GM21390 (cell line): ENCODE results near the gene PHLDB2.
"Not testable (repeated sequence)": the region's sequence is repeated elsewhere in the genome, so short reads cannot be mapped to it uniquely, and the experiment has no call there.

Experiments
- ATAC-seq: cut with Tn5 transposase; IDR thresholded peaks from one replicate; pipeline ENCODE4 v1.9.1; 2021; ENCODE audit not compliant: unreplicated experiment

The PHLDB2 gene

DNA sequence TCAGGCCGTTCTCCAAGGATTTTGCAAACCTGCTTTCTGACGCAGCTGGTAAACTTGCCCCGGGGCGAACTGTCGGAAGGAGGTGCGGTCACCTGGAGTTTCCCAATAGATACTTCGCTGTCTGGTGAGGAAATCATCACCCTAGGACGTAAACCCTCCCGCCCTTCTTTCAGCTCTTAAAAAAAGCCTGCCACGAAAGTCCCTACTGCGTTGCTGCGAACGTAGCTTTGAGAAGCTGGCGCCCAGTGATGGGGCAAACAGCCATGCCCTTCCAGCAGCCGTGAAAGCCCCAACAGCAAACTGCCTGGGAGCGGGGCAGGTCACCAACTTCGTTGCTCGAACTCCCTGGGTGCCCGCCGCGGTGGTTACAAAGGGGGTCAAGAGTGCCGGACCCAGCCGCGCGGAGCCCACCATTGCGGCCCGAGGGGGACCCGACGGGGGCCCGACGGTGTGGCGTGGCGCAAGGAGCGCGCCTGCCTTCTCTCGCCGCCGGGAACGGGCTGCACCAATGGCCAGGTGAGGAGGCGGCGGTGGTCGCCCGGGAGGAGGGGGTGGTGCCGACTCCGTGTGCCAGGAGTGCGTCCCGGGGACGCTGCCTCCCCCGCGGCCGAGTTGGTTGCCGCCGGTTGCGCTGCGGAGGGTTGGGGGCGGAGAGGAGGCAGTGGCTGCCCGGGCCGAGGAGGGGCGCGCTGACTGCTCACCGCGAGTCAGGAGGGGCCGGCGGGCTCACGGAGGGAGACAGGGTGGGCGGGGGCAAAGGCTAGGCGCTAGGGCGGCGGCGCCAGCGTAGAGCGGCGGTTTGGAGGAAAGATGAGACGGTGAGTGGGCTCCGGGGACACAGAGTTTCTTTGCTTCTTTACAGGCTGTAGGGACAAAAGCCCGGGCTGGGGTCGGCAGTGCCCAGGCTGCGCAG is at the start of gene PHLDB2:
Gene PHLDB2, plus strand, starts transcription at position 205 of the 913 bp plus-strand sequence. CDS start 24,813 bp downstream, outside the sequence.
- ATAC-seq = no peak

DNA sequence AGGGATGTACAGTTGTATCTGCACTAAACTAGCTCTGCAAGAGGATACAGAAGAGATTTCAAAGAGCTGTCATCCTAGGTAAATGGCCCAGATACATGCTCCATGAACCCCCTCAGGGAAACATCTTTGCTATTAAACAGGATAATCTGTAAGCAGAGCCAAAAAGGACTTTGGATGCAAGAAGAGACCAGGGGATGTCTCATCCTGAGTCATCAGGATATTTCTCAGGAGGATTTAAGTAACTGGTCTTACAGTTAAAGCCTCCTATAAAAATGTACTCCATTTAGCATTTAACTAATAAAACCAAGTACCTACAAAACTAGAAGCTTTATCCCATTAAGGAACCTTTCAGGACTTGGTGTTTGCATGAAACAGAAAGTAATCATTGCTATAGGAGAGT is 48.2 kb upstream of the PHLDB2 start:
- no peak for ATAC-seq

DNA sequence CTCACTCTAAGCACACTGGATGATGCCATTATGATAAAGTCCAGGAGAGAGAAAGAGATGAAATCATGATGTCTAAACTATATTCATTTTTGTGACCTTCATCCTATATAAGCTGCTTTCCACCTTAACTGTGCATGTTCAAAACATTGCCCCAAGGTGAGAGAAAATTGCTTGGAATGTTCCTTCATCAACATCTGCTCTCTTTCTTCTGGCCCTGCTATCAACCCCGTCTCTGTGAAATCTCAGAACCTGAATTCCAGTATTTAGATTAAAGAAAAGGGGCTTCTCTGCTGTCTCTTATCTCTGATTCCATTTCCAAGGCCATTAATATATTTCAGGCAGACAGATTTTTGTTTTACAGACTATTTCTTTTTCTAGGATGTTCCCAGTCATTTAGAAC is 47.3 kb upstream of the PHLDB2 start:
- ATAC-seq = no peak

DNA sequence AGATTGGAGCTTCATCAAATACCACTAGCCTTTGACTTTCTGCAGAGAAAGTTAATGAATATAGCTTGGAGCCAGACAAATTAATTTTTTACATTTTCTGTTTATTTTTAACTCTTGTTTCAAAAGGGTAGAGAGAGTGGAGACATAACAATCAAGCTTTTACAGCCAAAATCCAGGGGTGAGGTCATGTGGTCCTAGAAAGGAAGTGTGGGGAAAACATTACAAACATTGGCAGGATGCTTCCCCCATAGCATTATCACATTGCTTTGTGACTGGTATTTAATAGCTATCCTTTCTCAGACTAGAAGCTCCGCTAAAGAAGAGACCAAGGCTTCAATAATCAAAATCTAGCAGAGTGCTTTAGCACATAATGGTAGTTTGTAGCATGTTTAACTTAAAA is 46.4 kb upstream of the PHLDB2 start:
- no peak for ATAC-seq

DNA sequence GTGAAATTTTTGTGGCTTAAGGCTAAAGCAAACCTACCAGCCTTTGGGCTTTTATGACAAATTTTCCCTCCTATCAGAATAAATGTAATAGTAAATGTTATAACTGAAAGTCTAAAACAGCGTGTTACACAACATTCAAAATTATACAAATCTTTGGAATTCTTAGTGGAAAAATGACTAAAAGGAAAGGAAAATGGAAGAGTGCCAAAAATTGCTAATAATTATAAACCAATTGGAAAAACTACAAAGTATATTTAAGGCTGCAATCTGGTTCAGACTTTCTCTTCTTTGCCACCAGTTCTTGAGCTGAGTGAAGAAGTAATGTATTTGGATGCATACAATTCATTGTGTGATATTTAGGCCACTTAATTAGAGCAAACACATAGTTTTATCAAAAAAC is 45.6 kb upstream of the PHLDB2 start:
- ATAC-seq = no peak

DNA sequence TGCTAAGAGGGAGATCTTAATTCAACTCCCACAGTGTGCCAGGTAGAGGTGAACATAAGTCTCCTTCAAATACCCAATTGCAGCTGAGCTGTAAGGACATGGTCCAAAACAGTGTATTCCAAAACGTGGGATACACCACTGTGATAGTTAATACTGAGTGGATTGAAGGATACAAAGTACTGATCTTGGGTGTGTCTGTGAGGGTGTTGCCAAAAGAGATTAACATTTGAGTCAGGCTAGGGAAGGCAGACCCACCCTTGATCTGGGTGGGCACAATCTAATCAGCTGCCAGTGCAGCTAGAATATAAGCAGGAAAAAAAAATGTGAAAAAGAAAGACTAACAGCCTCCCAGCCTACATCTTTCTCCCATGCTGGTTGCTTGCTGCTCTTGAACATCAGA is 45.1 kb upstream of the PHLDB2 start:
- ATAC-seq = no peak

DNA sequence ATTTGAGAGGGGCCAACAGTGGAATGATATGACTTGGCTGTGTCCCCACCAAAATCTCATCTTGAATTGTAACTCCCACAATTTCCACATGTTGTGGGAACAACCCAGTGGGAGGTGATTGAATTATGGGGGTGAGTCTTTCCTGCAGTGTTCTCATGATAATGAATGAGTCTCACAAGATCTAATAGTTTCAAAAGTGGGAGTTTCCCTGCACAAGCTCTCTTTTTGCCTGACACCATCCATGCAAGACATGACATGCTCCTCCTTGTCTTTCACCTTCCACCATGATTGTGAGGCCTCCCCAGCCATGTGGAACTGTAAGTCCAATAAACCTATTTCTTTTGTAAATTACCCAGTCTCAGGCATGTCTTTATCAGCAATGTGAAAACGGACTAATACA is 42.3 kb upstream of the PHLDB2 start:
- not testable (repeated sequence) for ATAC-seq

DNA sequence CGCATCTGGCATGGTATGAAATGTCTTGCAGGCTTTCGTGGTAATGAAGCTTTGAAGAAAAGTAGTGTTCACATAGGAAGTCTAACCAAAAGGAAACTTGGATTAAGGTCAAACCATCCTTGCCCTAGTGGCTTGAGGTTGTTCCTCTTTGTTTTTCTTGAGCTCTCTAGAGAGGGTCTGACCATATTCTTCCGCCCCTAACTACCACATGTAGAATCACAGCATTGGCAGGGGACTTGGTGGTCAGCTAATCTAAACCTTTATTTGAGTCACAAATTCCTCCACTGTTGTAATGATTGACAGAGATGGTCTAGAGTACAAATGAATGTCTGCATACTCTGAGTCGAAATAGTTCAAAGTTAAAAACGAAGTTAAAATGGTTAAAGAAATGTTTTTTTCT is 39.1 kb upstream of the PHLDB2 start:
- ATAC-seq = no peak

DNA sequence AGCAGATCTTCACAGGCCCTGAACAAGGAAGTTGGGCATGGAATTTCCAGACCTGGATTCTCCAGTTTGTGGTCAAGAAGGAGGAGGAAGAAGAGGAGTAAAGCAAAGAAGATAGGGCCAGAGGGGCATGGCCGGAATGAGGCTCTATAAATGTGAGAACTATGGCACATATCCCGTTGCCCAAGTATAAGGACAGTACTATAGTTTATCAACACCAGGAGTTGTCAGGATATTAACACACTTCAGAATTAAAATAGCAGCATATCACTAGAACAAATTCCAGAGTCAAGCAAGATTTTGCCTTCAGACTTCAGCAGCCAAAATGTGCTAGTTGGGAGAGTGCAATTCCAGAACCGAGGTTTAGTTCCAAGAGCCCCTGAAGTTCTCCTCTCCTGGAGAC is 38.4 kb upstream of the PHLDB2 start:
- no peak for ATAC-seq

DNA sequence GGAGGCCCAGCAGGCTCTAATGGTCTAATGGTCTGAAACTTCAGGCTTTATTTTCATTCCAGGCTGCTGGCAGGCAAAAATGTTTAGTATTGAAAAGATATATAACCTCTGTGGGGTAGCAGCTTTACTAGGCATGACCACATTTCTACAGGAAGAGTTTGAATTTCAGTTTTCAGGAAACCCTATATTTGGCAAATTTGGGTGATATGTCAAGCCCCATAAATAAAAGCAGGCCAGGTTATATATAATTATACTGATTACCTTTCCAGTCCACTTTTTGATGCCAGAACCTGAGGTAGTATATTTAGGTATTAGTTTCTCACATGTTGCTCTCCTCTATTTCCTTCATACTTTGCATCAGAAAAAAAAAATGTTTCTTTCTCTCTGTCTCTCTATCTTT is 37.2 kb upstream of the PHLDB2 start:
- no peak for ATAC-seq

DNA sequence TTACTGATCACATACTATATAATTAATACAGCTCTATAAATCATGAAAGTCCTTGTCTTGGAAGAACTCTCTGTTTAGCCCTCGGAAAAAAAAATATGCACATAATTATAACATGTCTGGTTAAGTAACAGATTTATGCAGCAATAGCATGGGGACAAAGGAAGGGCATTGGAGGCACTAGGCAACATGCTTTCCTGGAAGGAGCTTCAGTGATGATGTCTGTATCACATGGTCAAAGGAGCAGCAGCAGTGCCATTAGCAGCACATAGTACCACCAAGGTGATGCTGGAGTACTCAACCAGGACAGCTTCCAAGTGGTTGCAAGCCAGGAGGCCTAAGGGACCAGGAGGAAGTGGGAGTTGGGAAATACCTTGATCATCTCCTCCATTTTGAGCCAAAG is 36.3 kb upstream of the PHLDB2 start:
- ATAC-seq = no peak

DNA sequence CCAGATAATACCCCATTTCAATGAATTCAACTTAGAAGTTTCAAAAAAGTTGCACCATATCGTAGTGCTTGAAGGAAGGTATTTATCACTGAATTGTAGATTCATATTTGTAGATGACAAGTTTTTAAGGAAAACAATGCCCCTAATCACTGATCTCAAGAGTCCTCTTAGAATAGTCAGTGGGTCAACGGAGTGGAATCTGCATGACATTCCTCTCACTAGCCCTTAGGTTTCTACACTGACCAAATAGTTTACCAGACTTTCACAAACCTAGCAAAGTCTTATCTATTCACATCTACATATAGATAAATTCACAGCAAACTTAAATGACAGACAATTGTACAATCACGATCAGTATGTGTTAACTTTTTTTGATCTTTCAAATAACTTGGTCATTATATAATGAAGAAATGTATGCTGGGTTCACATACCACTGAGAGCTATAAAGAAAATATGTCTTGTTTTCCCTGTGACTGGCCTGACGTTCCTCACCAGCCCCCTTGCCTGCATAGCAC is 35.7 kb upstream of the PHLDB2 start:
- no peak for ATAC-seq

DNA sequence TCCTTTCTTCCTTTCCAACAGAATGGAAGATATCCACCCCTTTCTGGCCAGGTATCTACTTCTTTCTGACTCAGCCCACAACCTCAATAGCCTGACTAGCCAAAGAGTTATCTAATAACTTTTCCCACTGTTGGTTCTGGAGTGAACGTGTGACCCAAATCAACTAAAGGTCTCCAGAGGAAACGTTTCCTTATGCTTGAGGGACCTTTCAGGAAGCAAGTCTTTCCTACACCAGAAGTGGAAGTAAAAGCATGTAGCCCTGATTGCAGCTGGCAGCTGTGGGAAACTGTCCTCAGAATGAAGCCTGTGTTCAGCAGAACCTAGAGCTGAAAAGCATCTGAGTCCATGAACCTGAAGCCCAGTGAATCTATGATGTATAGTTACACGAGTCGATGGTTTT is 34.7 kb upstream of the PHLDB2 start:
- ATAC-seq = no peak

DNA sequence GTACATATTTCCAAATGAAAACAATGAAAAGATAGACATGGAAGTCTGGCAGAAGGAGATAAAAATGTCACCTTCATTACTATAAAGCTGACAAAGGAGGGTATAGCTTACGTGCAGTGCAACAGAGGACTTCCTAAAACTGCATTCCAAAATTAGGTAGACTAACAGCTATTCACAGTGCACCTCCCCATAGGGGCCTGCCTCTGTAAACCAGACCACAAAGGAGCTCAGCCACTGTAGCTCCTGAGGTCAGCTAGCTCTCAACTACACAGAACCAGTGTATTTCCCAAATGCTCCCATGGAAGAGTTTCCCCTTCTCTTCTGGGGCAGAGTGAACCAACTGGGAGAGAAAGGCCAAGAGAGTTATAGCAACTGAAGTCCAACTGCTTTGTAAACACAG is 31.2 kb upstream of the PHLDB2 start:
- ATAC-seq = no peak

DNA sequence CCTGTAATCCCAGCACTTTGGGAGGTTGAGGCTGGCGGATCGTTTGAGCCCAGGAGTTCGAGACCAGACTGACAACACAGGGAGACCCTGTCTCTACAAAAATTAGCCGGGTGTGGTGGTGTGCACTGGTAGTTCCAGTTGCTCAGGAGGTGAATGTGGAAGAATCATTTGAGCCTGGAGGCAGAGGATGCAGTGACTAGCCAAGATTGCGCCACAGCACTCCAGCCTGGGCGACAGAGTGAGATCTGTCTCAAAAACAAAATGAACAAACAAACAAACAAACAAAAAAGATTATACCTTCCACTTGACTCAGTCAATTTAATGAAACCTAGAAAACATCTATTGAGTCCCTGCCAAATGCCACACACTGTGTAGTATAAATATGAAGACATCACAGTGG is 30.5 kb upstream of the PHLDB2 start:
- no peak for ATAC-seq

DNA sequence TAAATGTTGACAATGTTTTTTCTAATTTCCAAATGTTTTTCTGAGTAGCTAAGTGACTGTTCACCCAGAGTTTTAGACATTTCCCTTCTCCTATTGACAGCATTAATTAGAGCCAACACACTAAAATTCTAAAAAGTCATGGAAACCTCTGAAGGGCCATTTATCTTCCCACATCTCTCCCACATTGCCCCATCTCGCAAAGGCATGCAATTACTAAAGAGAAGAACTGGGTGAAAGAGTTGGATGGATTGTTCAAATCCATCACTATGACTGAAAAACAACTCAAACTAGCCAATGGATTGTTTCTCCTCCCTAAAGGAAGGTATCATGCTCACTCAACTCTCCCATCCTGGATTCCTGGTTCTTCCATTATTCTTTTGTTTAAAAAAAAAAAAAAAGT is 30.0 kb upstream of the PHLDB2 start:
- no peak for ATAC-seq

DNA sequence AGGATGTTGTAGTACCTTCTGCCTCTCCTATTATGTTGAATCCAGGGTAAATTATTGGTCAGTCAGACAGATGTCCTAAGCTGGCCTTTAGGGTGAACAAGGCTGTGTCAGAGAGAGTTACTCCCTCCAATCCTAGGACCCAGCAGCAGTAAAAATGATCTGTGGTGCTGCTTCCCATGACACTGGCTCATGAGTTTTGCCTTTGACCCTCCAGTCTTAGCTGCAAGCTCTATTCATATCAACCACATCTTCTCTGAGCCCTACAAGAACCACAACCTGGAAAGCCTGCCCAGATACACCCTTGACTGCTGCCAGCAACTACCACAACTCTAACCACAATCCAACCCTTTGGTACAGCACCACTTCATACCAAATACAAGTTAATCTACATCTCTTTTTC is 27.2 kb upstream of the PHLDB2 start:
- ATAC-seq = no peak

DNA sequence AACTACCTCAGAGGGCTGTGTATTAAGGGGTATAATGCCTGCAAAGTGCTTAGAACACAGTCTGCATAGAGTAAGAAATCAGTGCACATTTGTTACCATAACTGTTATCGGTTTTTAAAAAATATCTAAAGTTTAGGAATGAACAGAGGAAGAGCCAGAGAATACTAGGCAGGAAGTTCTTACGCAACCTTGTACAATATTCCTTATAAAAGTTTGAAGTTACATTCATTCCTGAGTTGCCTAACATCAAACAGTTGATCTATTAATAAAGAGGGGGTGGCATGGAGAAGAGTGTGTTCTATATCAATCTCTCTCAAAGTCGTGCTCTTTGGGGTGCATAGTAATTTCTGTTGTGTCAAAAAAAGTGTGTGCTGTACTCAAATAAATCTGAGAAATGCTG is 22.0 kb upstream of the PHLDB2 start:
- no peak for ATAC-seq

DNA sequence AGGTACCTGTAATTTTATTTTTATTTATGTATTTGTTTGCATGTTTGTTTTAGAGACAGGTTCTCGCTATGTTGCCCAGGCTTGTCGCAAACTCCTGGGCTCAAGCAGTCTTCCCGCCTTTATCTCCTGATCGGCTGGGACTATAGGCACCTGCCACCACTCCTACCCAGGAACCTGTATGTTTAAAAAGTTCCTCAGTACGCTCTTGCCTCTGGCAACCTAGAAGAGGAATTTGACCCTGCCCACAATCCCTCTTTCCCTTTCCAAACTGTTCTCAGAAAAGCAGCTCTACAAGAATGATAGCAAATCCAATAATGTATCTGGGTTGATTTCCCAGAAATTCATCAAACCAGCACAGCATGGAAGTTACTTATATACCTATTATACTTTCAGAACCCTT is 20.9 kb upstream of the PHLDB2 start:
- no peak for ATAC-seq

DNA sequence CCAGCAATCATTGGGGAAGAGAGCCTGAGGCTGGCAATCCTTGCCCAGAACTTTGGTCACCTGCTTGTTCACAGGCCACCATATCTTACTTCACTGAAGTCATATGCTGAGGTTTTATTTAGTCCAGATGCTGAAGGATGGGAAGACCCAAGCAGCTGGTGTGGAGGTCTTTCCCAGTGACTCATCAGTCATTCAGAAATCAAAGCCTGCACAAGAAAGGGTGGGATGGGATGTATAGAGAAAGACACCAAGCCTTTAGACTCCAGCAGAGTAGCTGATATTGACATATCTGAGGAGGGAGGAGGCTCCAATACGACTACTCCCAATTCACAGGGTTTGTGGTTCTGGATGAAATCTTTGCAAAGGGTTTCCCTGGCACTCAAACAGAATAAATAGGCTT is 13.0 kb upstream of the PHLDB2 start:
- no peak for ATAC-seq

DNA sequence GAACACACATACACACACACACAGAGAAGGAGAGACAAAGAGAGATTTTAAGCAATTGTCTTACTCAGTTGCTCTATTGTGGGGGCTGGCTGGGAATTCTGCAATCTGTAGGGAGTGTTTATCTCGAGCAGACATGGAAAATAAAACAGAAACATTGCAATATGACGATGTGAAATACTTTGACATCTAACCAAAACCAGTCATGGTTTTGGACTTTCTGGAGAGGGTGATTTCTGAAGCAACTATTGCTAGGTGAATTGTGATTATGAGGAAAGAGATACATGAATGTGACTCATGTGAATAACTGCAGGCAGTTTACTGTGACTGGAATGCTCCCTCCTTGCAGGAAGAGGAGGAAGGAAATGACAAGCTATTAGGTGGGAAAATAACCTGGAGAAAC is 12.3 kb upstream of the PHLDB2 start:
- no peak for ATAC-seq

DNA sequence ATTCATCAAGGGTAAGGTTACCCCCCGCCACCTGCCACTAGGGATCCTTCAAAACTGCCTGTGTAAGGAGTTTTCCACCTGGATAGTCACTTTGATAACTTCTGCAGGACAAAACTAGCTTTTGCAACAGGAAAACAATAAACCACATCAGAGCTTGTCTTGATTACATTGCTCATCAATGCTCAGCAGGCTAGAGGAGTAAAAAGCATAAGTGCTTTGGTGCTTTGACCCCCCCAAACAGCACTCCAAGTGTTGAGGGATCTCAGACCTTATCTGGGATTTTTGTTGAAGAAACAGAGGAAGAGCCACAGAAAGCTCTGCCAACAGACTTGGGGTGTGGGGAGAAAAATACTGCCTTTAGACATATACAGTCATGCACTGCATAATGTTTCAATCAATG is 10.8 kb upstream of the PHLDB2 start:
- ATAC-seq = no peak

DNA sequence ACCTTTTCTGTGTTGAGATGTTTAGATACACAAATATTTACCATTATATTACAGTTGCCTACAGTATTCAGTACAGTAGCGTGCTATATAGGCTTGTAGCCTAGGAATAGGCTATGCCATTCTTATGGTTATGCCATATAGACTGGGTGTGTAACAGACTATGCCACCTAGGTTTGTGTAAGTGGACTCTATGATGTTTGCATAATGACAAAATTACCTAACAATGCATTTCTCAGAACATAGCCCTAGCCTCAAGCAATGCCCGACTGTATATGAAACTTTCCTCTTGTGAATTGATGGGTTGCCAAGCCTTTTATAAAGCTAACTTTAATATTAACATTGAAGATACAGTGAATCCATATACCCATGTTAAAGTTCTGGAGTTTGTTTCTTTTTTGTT is 10.3 kb upstream of the PHLDB2 start:
- ATAC-seq = no peak
